ENCODE results near the gene SRGAP3. TPM values are rescaled to one million over a fixed set of nuclear protein-coding genes. Genes with fewer than 3 reads are reported as not detected.

SRGAP3 gene
- total RNA-seq, 1 donor from 2014 or later, result 0.99 TPM

GRCh38 chr3:9030034-9030433 is 219.4 kb downstream of the SRGAP3 start:
- no peak for TF ChIP-seq CTCF (IDR thresholded peaks at IDR 0.05)

GRCh38 chr3:9028134-9028533 is 221.3 kb downstream of the SRGAP3 start:
- Mint-ChIP-seq H3K9me3 (ENCODE audit: low read depth) (no peaks in the 10 kb centered on the region), H3K36me3 (ENCODE audit: low read depth) (no peaks in the 10 kb centered on the region), H3K4me3 (ENCODE audit: unreplicated experiment) (no peak overlapping the region), H3K27me3 (ENCODE audit: low read depth) (peaks cover 19% of the 10 kb centered on the region), H3K4me1 (ENCODE audit: low read depth) (peaks cover 12% of the 10 kb centered on the region), H3K27ac (ENCODE audit: unreplicated experiment) (no peak overlapping the region)
- TF ChIP-seq CTCF (IDR thresholded peaks at IDR 0.05), result no peak
- DNase-seq (ENCODE audit: low spot score), result no peak

More at GRCh38 chr3:9030034-9030433, 219.4 kb downstream of the SRGAP3 start:
- Mint-ChIP-seq H3K36me3 (ENCODE audit: low read depth) (no peaks in the 10 kb centered on the region), H3K9me3 (ENCODE audit: low read depth) (no peaks in the 10 kb centered on the region), H3K4me3 (ENCODE audit: unreplicated experiment) (no peak overlapping the region), H3K27ac (ENCODE audit: unreplicated experiment) (no peak overlapping the region), H3K27me3 (ENCODE audit: low read depth) (peaks cover 19% of the 10 kb centered on the region), H3K4me1 (ENCODE audit: low read depth) (peaks cover 12% of the 10 kb centered on the region)
- no peak for DNase-seq (ENCODE audit: low spot score)

- H3K27ac Mint-ChIP-seq (ENCODE audit: unreplicated experiment), result no peak overlapping the region
- no peaks in the 10 kb centered on the region for H3K36me3 Mint-ChIP-seq (ENCODE audit: low read depth)
- no peak overlapping the region for H3K4me3 Mint-ChIP-seq (ENCODE audit: unreplicated experiment)
- TF ChIP-seq CTCF (IDR thresholded peaks at IDR 0.05), result no peak
- H3K27me3 Mint-ChIP-seq (ENCODE audit: low read depth), result peaks cover 13% of the 10 kb centered on the region
- no peaks in the 10 kb centered on the region for H3K9me3 Mint-ChIP-seq (ENCODE audit: low read depth)
- DNase-seq (ENCODE audit: low spot score), result no peak
- H3K4me1 Mint-ChIP-seq (ENCODE audit: low read depth), result peaks cover 23% of the 10 kb centered on the region
Observed at GRCh38 chr3:9026320-9027045, 223.0 kb downstream of the SRGAP3 start.

GRCh38 chr3:9024341-9024740 is 225.1 kb downstream of the SRGAP3 start:
- Mint-ChIP-seq H3K27ac (ENCODE audit: unreplicated experiment) (no peak overlapping the region), H3K4me3 (ENCODE audit: unreplicated experiment) (no peak overlapping the region), H3K36me3 (ENCODE audit: low read depth) (no peaks in the 10 kb centered on the region), H3K27me3 (ENCODE audit: low read depth) (peaks cover 5% of the 10 kb centered on the region), H3K4me1 (ENCODE audit: low read depth) (peaks cover 41% of the 10 kb centered on the region), H3K9me3 (ENCODE audit: low read depth) (no peaks in the 10 kb centered on the region)
- DNase-seq (ENCODE audit: low spot score), result no peak
- TF ChIP-seq CTCF (IDR thresholded peaks at IDR 0.05), result no peak

GRCh38 chr3:9023226-9023590 is 226.2 kb downstream of the SRGAP3 start:
- DNase-seq (ENCODE audit: low spot score), result no peak
- Mint-ChIP-seq H3K9me3 (ENCODE audit: low read depth) (no peaks in the 10 kb centered on the region), H3K4me1 (ENCODE audit: low read depth) (peaks cover 43% of the 10 kb centered on the region), H3K36me3 (ENCODE audit: low read depth) (no peaks in the 10 kb centered on the region), H3K27ac (ENCODE audit: unreplicated experiment) (no peak overlapping the region), H3K27me3 (ENCODE audit: low read depth) (peaks cover 5% of the 10 kb centered on the region), H3K4me3 (ENCODE audit: unreplicated experiment) (no peak overlapping the region)
- no peak for TF ChIP-seq CTCF (IDR thresholded peaks at IDR 0.05)
